OCI-LY1 (cell line): ENCODE data around the gene SNAI3.

Experiments
- H2AFZ ChIP-seq: fragments of 200-600 bp; sonication (generic), shearing (Covaris generic); 2 replicates; pipeline ENCODE4 v1.6.0; 2014; ENCODE audit warnings: antibody characterized with exemption, mild to moderate bottlenecking, low read length
- H3F3A ChIP-seq: fragments of 200-600 bp; sonication (generic), shearing (Covaris generic); 2 replicates; pipeline ENCODE4 v1.6.0; 2014; ENCODE audit warnings: mild to moderate bottlenecking, antibody characterized with exemption, low read length, moderate library complexity; ENCODE audit not compliant: insufficient read depth
- H3K27ac ChIP-seq: fragments of 200-600 bp; sonication (generic); 2 replicates; pipeline ENCODE4 v1.5.1; 2014; ENCODE audit warnings: low read length, mixed run types, mild to moderate bottlenecking, low read depth; ENCODE audit not compliant: poor library complexity, severe bottlenecking
- H3K27me3 ChIP-seq: fragments of 200-600 bp; sonication (generic); 2 replicates; pipeline ENCODE4 v1.6.0; 2014; ENCODE audit warnings: antibody characterized with exemption, mild to moderate bottlenecking, low read length, moderate library complexity; ENCODE audit not compliant: insufficient read depth
- H3K36me3 ChIP-seq: fragments of 200-600 bp; sonication (generic); 2 replicates; pipeline ENCODE4 v1.6.1; 2014; ENCODE audit warnings: mild to moderate bottlenecking, antibody characterized with exemption, low read length, moderate library complexity, mixed read lengths; ENCODE audit not compliant: insufficient read depth
- H3K4me1 ChIP-seq: fragments of 200-600 bp; sonication (generic); 2 replicates; pipeline ENCODE4 v1.5.1; 2014; ENCODE audit warnings: mild to moderate bottlenecking, low read length, moderate library complexity; ENCODE audit not compliant: insufficient read depth, severe bottlenecking
- H3K4me2 ChIP-seq: fragments of 200-600 bp; sonication (generic), shearing (Covaris generic); 2 replicates; pipeline ENCODE4 v1.6.1; 2014; ENCODE audit warnings: low read length
- H3K4me3 ChIP-seq: fragments of 200-600 bp; sonication (generic); 2 replicates; pipeline ENCODE4 v1.5.1; 2014; ENCODE audit warnings: low read length, low read depth, mild to moderate bottlenecking, mixed read lengths; ENCODE audit not compliant: poor library complexity, severe bottlenecking
- H3K79me2 ChIP-seq: fragments of 200-600 bp; shearing (Covaris generic); 2 replicates; pipeline ENCODE4 v1.6.1; 2016; ENCODE audit warnings: mixed run types, low read length, mixed read lengths; ENCODE audit not compliant: insufficient read depth
- H3K9ac ChIP-seq: fragments of 200-600 bp; sonication (generic), shearing (Covaris generic); 2 replicates; pipeline ENCODE4 v1.6.1; 2014; ENCODE audit warnings: mild to moderate bottlenecking, low read length, mixed read lengths
- H3K9me2 ChIP-seq: fragments of 200-600 bp; sonication (generic), shearing (Covaris generic); 2 replicates; pipeline ENCODE4 v1.6.1; 2014; ENCODE audit warnings: low read depth, mild to moderate bottlenecking, low read length, mixed read lengths
- H3K9me3 ChIP-seq: fragments of 200-600 bp; shearing (Covaris generic); 2 replicates; pipeline ENCODE4 v1.6.1; 2014; ENCODE audit warnings: low read length, mixed read lengths
- H4K20me1 ChIP-seq: fragments of 200-600 bp; sonication (generic), shearing (Covaris generic); 2 replicates; pipeline ENCODE4 v1.6.0; 2016; ENCODE audit warnings: mild to moderate bottlenecking, low read length; ENCODE audit not compliant: insufficient read depth
- EZH2 ChIP-seq: fragments of 200-600 bp; sonication (generic), shearing (Covaris generic); IDR thresholded peaks from 2 replicates; pipeline ENCODE4 v1.8.0; 2017; ENCODE audit warnings: borderline replicate concordance, mixed run types, mild to moderate bottlenecking, antibody characterized with exemption, low read length, moderate library complexity, mixed read lengths
- TF ChIP-seq, protein P1 (sequence below): fragments of 200-600 bp; sonication (generic), shearing (Covaris generic); IDR thresholded peaks from 2 replicates; pipeline ENCODE4 v1.5.1; 2017; ENCODE audit warnings: mild to moderate bottlenecking, antibody characterized with exemption, low read length, moderate library complexity, mixed read lengths

The SNAI3 gene

GRCh38 chr16:88656291-88656980 is 29.9 kb downstream of the SNAI3 start:
- Histone ChIP-seq H3K79me2 (peaks cover 6% of the 10 kb centered on the region), H2AFZ (no peak overlapping the region), H3K4me2 (no peak overlapping the region), H4K20me1 (no peaks in the 10 kb centered on the region), H3K9ac (no peak overlapping the region), H3K4me1 (peaks cover 30% of the 10 kb centered on the region), H3K9me3 (no peaks in the 10 kb centered on the region), H3K27ac (no peak overlapping the region), H3K27me3 (no peaks in the 10 kb centered on the region), H3F3A (no peaks in the 10 kb centered on the region), H3K4me3 (no peak overlapping the region), H3K9me2 (no peaks in the 10 kb centered on the region), H3K36me3 (peaks cover 45% of the 10 kb centered on the region; the same call in 1 of the 2 replicates)
- TF ChIP-seq, protein P1, sequence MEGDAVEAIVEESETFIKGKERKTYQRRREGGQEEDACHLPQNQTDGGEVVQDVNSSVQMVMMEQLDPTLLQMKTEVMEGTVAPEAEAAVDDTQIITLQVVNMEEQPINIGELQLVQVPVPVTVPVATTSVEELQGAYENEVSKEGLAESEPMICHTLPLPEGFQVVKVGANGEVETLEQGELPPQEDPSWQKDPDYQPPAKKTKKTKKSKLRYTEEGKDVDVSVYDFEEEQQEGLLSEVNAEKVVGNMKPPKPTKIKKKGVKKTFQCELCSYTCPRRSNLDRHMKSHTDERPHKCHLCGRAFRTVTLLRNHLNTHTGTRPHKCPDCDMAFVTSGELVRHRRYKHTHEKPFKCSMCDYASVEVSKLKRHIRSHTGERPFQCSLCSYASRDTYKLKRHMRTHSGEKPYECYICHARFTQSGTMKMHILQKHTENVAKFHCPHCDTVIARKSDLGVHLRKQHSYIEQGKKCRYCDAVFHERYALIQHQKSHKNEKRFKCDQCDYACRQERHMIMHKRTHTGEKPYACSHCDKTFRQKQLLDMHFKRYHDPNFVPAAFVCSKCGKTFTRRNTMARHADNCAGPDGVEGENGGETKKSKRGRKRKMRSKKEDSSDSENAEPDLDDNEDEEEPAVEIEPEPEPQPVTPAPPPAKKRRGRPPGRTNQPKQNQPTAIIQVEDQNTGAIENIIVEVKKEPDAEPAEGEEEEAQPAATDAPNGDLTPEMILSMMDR = no peak
- no peak for TF ChIP-seq EZH2

DNA sequence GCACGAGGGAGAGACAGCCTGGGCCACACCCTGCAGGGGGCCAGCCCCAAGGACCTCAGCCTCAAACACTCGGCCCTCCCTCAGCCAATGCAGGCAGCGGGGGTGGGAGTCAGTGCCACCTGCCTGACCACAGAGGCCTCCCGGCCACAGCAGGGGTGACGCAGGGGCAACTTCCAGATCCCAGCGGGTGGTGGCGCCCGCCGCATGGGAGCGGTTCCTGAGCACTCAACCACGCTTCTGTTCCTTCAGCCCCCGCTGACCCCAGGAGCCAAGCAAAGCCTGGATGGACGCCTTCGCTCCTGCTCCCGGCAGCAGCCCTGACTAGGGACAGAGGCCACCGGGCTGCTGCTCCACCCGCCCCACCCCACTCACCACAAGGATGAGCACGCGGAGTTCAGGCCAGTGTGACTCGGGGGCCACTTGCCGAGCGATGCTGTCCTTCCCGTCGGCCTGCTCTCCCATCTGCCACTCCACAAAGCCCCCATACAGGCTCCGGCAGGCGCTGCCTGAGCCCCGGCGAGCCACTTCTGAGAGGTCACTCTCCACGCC is 30.5 kb downstream of the SNAI3 start:
- no peak overlapping the region for H2AFZ ChIP-seq
- H3K4me3 ChIP-seq = no peak overlapping the region
- no peaks in the 10 kb centered on the region for H3K79me2 ChIP-seq
- no peak overlapping the region for H3K27ac ChIP-seq
- TF ChIP-seq, protein P1 = no peak
- no peak for TF ChIP-seq EZH2
- H3K27me3 ChIP-seq = no peaks in the 10 kb centered on the region
- H3K4me1 ChIP-seq = peaks cover 28% of the 10 kb centered on the region
- no peaks in the 10 kb centered on the region for H3F3A ChIP-seq
- no peaks in the 10 kb centered on the region for H3K9me3 ChIP-seq
- H3K9me2 ChIP-seq = no peaks in the 10 kb centered on the region
- H3K4me2 ChIP-seq = no peak overlapping the region
- H3K9ac ChIP-seq = no peak overlapping the region
- H3K36me3 ChIP-seq = peaks cover 45% of the 10 kb centered on the region; the same call in 1 of the 2 replicates
- H4K20me1 ChIP-seq = no peaks in the 10 kb centered on the region

DNA sequence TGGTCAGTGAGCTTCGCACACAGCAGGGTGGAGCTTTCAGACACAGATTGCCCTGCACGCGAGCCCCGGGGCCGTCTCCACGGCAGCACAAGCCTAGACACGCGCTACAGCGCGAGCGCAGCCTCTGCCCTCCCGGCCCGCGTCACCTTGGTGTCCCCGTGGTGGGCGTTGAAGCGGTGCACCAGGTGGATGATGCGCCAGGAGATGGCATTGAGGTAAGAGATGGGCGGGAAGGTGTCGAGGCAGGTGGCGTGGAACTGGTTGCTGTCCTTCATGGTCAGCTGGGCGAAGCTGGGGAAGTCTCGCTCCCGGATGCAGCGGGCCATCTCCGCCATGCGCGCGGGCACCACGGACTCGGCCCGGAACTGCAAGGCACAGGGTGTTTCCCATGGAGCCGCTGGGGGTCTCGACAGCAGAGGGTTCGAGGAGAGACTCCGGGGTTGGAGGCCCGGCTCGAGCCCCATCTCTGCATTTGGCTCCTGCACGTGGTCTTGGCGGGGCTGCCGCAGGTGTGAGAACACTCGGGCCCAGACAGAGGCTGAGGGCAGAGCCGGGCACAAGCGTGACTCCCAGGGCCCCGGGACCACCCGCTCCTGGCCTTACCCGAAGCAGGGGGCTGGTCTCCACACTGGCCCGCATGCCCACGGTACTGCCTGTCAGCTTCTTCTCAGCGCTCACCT is 31.1 kb downstream of the SNAI3 start:
- Histone ChIP-seq H3K9ac (no peak overlapping the region), H3F3A (no peaks in the 10 kb centered on the region), H3K27me3 (no peaks in the 10 kb centered on the region), H3K36me3 (peaks cover 49% of the 10 kb centered on the region), H4K20me1 (no peaks in the 10 kb centered on the region), H3K9me3 (no peaks in the 10 kb centered on the region), H3K4me1 (peaks cover 27% of the 10 kb centered on the region), H2AFZ (no peak overlapping the region), H3K9me2 (no peaks in the 10 kb centered on the region), H3K79me2 (no peaks in the 10 kb centered on the region), H3K4me3 (no peak overlapping the region), H3K4me2 (no peak overlapping the region), H3K27ac (no peak overlapping the region)
- TF ChIP-seq, protein P1 = no peak
- TF ChIP-seq EZH2 = no peak
